Liver (tissue), 9 donors: Measurements from ENCODE around the gene E2F2. TPM values are rescaled to one million over a fixed set of nuclear protein-coding genes. Genes with fewer than 3 reads are reported as not detected.

Experiments
- DNase-seq: peaks from one replicate; pipeline ENCODE4 v3.0.0-alpha.2; 2017; ENCODE audit warnings: low spot score
- H3K27ac ChIP-seq, 2 donors: one replicate each; pipeline ENCODE4 v1.7.0; 2013; ENCODE audit warnings: inconsistent platforms in 2 of 2, low read length in 2 of 2, control low read depth in 1 of 2, low read depth in 1 of 2, mild to moderate bottlenecking in 1 of 2
- H3K27me3 ChIP-seq, 4 donors: one replicate each; pipeline versions ENCODE4 v1.6.1 to v1.7.0; 2013; ENCODE audit warnings: low read length in 3 of 4, inconsistent platforms in 1 of 4, mild to moderate bottlenecking in 1 of 4, moderate library complexity in 1 of 4; ENCODE audit not compliant: control insufficient read depth in 4 of 4, insufficient read depth in 4 of 4
- H3K36me3 ChIP-seq, 4 donors: one replicate each; pipeline versions ENCODE4 v1.6.1 to v1.7.0; 2013; ENCODE audit warnings: low read length in 3 of 4, mild to moderate bottlenecking in 3 of 4, low read depth in 1 of 4, moderate library complexity in 1 of 4; ENCODE audit not compliant: control insufficient read depth in 4 of 4, insufficient read depth in 3 of 4
- H3K4me1 ChIP-seq, 4 donors: one replicate each; pipeline versions ENCODE4 v1.6.1 to v1.7.0; 2013; ENCODE audit warnings: low read length in 3 of 4, mild to moderate bottlenecking in 3 of 4, moderate library complexity in 1 of 4; ENCODE audit not compliant: control insufficient read depth in 4 of 4, insufficient read depth in 4 of 4
- H3K4me3 ChIP-seq, 3 donors: one replicate each; pipeline versions ENCODE4 v1.6.1 to v1.7.0; 2013; ENCODE audit warnings: low read length in 3 of 3, control low read depth in 1 of 3, low read depth in 1 of 3, mild to moderate bottlenecking in 1 of 3
- H3K9ac ChIP-seq, 2 donors: one replicate each; pipeline ENCODE4 v1.7.0; 2013; ENCODE audit warnings: low read length in 2 of 2, mild to moderate bottlenecking in 2 of 2, moderate library complexity in 2 of 2, control low read depth in 1 of 2, low read depth in 1 of 2
- H3K9me3 ChIP-seq, 4 donors: one replicate each; pipeline versions ENCODE4 v1.6.1 to v1.7.0; 2013; ENCODE audit warnings: low read length in 3 of 4; ENCODE audit not compliant: control insufficient read depth in 4 of 4
- CTCF ChIP-seq: fragments of 150-350 bp; IDR thresholded peaks from 2 replicates; pipeline ENCODE4 v1.5.1; 2017; ENCODE audit warnings: improper control_type of control experiment, low read depth, low read length; ENCODE audit not compliant: missing input control
- EGR1 ChIP-seq, 2 donors: IDR thresholded peaks; 2 replicates each; pipeline ENCODE4 v1.6.1; 2016 to 2018; ENCODE audit warnings: antibody characterized with exemption in 2 of 2, low read depth in 2 of 2
- FOXA1 ChIP-seq: IDR thresholded peaks from 2 replicates; pipeline ENCODE4 v1.6.1; 2016; ENCODE audit warnings: antibody characterized with exemption
- GABPA ChIP-seq, 2 donors: IDR thresholded peaks in 1 of 2; conservative IDR thresholded peaks in 1 of 2; 2 replicates each; pipeline ENCODE4 v1.6.1; 2016; ENCODE audit warnings: antibody characterized with exemption in 2 of 2, mild to moderate bottlenecking in 1 of 2, moderate library complexity in 1 of 2
- HNF4G ChIP-seq: IDR thresholded peaks from 2 replicates; pipeline ENCODE4 v1.6.1; 2016; ENCODE audit warnings: antibody characterized with exemption
- JUND ChIP-seq, 2 donors: IDR thresholded peaks; 2 replicates each; pipeline ENCODE4 v1.6.1; 2016; ENCODE audit warnings: antibody characterized with exemption in 2 of 2
- NR2F2 ChIP-seq: IDR thresholded peaks from 2 replicates; pipeline ENCODE4 v1.6.1; 2016; ENCODE audit warnings: antibody characterized with exemption
- REST ChIP-seq: IDR thresholded peaks from 2 replicates; pipeline ENCODE4 v1.6.1; 2016; ENCODE audit warnings: antibody characterized with exemption, mild to moderate bottlenecking
- RXRA ChIP-seq, 2 donors: IDR thresholded peaks; 2 replicates each; pipeline ENCODE4 v1.6.1; 2017 to 2018; ENCODE audit warnings: antibody characterized with exemption in 2 of 2, mild to moderate bottlenecking in 1 of 2
- TAF1 ChIP-seq: conservative IDR thresholded peaks from 2 replicates; pipeline ENCODE4 v1.6.1; 2016; ENCODE audit warnings: antibody characterized with exemption, mild to moderate bottlenecking
- YY1 ChIP-seq: IDR thresholded peaks from 2 replicates; pipeline ENCODE4 v1.6.1; 2016; ENCODE audit warnings: antibody characterized with exemption, mild to moderate bottlenecking
- WGBS: extraction: QIAGEN DNeasy Blood & Tissue Kit; methylation state at CpG from one replicate; pipeline ENCODE4 v1.1.7; 2013; 5-methylcytosine and 5-hydroxymethylcytosine counted together
- polyA plus RNA-seq, 2 donors: library from polyadenylated mRNA; stranded (reverse) in 1 of 2; unstranded in 1 of 2; fragments of 200-250 nt in 1 of 2; fragments of >200 nt in 1 of 2; fragmentation: Nextera tagmentation in 1 of 2; extraction: Ambion mirVana in 1 of 2; gene quantifications; one replicate each; pipeline versions ENCODE4 v1.2.1 to v1.2.3, GENCODE V29; 2013 to 2015
- total RNA-seq, 2 donors: library from RNA; depleted of rRNA; stranded (reverse); fragments of >200 nt; gene quantifications; one replicate each; pipeline ENCODE4 v1.2.3, GENCODE V29; 2014
- donor health status: healthy.
- donor health status: healthy.
- donor health status: healthy.
- donor health status: healthy.
- donor health status: healthy.

E2F2 gene
- total and polyA plus RNA-seq, 4 donors = 0.08 to 79.9 (median 0.44) TPM

- DNase-seq = no peak
- H3K4me3 ChIP-seq = no peak overlapping the region
- H3K9ac ChIP-seq = no peak overlapping the region
- no peak overlapping the region for H3K27ac ChIP-seq
- H3K36me3 ChIP-seq = no peaks in the 10 kb centered on the region
- TF ChIP-seq YY1 = no peak
- TF ChIP-seq JUND (IDR thresholded peaks at IDR 0.05) = no peak
- H3K4me1 ChIP-seq = peaks cover 0 to 3% (median under 1%) of the 10 kb centered on the region in 4 donors
- WGBS = 76% methylated on average over 3 of the region's 3 CpGs
- no peaks in the 10 kb centered on the region for H3K9me3 ChIP-seq
- peaks cover 0 to 4% (median 2%) of the 10 kb centered on the region in 4 donors for H3K27me3 ChIP-seq
Observed at GRCh38 chr1:23571465-23571864, 40.4 kb upstream of the E2F2 start.

- no peak for DNase-seq
- H3K9ac ChIP-seq = no peak overlapping the region
- H3K9me3 ChIP-seq = no peaks in the 10 kb centered on the region
- H3K27ac ChIP-seq = no peak overlapping the region
- H3K36me3 ChIP-seq = no peaks in the 10 kb centered on the region
- 91% methylated on average over 4 of the region's 4 CpGs for WGBS
- TF ChIP-seq YY1 (no peak), GABPA (IDR thresholded peaks at IDR 0.05 in 1 of 2, conservative IDR thresholded peaks at IDR 0.05 in 1 of 2) (no peak), TAF1 (no peak), RXRA (IDR thresholded peaks at IDR 0.05) (no peak), HNF4G (no peak), NR2F2 (no peak), EGR1 (IDR thresholded peaks at IDR 0.05; ENCODE audit: low read depth in 2 of 2) (no peak), REST (no peak), JUND (IDR thresholded peaks at IDR 0.05) (no peak)
- H3K4me3 ChIP-seq = no peak overlapping the region
- peaks cover 0 to 3% (median under 1%) of the 10 kb centered on the region in 4 donors for H3K4me1 ChIP-seq
- peaks cover 0 to 4% (median 2%) of the 10 kb centered on the region in 4 donors for H3K27me3 ChIP-seq
Observed at GRCh38 chr1:23570001-23570691, 39.1 kb upstream of the E2F2 start.

- Histone ChIP-seq H3K36me3 (no peaks in the 10 kb centered on the region), H3K27me3 (peaks cover 0 to 4% (median 2%) of the 10 kb centered on the region in 4 donors), H3K9me3 (no peaks in the 10 kb centered on the region), H3K9ac (no peak overlapping the region), H3K4me1 (peaks cover 0 to 3% (median under 1%) of the 10 kb centered on the region in 4 donors), H3K4me3 (peak overlapping the region in 1 of 3 donors; percentile 43), H3K27ac (peak overlapping the region; percentile 66 to 69)
- no peak for TF ChIP-seq YY1
- TF ChIP-seq FOXA1 = no peak
- TF ChIP-seq EGR1 (IDR thresholded peaks at IDR 0.05; ENCODE audit: low read depth in 2 of 2) = no peak
- TF ChIP-seq RXRA (IDR thresholded peaks at IDR 0.05) = no peak
- TF ChIP-seq TAF1 = no peak
- no peak for TF ChIP-seq CTCF
- DNase-seq = no peak
- 54% methylated on average over 16 of the region's 16 CpGs for WGBS
Observed at GRCh38 chr1:23568608-23569383, 37.8 kb upstream of the E2F2 start.
